Memory B cell (primary cell): ENCODE measurements around the gene HNF1A.
A peak's percentile ranks its signal among the peaks of the same experiment; 100 is the strongest.

ENCODE experiments used
- ATAC-seq: fragments of 150-1000 bp; cut with Tn5 transposase; 2 replicates; pipeline ENCODE4 v1.10.0; 2021; ENCODE audit warnings: low read depth, mild to moderate bottlenecking, moderate library complexity
- DNase-seq, 2 donors: peaks; one replicate each; pipeline ENCODE4 v3.0.0; 2022; ENCODE audit warnings: low spot score in 2 of 2
- H3K27ac Mint-ChIP-seq: one replicate; pipeline ENCODE4 v1.8.0; 2022; ENCODE audit warnings: mild to moderate bottlenecking, moderate library complexity, mixed read lengths
- H3K27me3 Mint-ChIP-seq: one replicate; pipeline ENCODE4 v1.8.0; 2022; ENCODE audit warnings: mixed read lengths
- H3K36me3 Mint-ChIP-seq: one replicate; pipeline ENCODE4 v1.8.0; 2022; ENCODE audit warnings: mild to moderate bottlenecking, mixed read lengths
- H3K4me1 Mint-ChIP-seq: one replicate; pipeline ENCODE4 v1.8.0; 2022; ENCODE audit warnings: mixed read lengths
- H3K4me3 Mint-ChIP-seq: one replicate; pipeline ENCODE4 v1.8.0; 2022; ENCODE audit warnings: mild to moderate bottlenecking, moderate library complexity, mixed read lengths
- H3K9me3 Mint-ChIP-seq: one replicate; pipeline ENCODE4 v1.8.0; 2022; ENCODE audit warnings: mixed read lengths

HNF1A gene

GRCh38 chr12:121001841-121002483 lies 23.6 kb downstream of the HNF1A start:
- Mint-ChIP-seq H3K27me3 (peaks cover 1% of the 10 kb centered on the region), H3K27ac (no peak overlapping the region), H3K4me1 (no peaks in the 10 kb centered on the region), H3K36me3 (peaks cover 18% of the 10 kb centered on the region), H3K4me3 (no peak overlapping the region), H3K9me3 (no peaks in the 10 kb centered on the region)
- DNase-seq (no peak), ATAC-seq (no peak)

GRCh38 chr12:121003650-121004049 lies 25.3 kb downstream of the HNF1A start:
- Mint-ChIP-seq H3K9me3 (no peaks in the 10 kb centered on the region), H3K27me3 (no peaks in the 10 kb centered on the region), H3K36me3 (peaks cover 22% of the 10 kb centered on the region), H3K4me1 (no peaks in the 10 kb centered on the region), H3K27ac (no peak overlapping the region), H3K4me3 (no peak overlapping the region)
- DNase-seq (no peak), ATAC-seq (no peak)

- Mint-ChIP-seq H3K4me3 (no peak overlapping the region), H3K27me3 (no peaks in the 10 kb centered on the region), H3K36me3 (peaks cover 24% of the 10 kb centered on the region), H3K27ac (no peak overlapping the region), H3K9me3 (no peaks in the 10 kb centered on the region), H3K4me1 (no peaks in the 10 kb centered on the region)
- DNase-seq: no peak
- ATAC-seq: no peak
Measured at GRCh38 chr12:121004253-121004815, 26.0 kb downstream of the HNF1A start.

- Mint-ChIP-seq H3K9me3 (no peaks in the 10 kb centered on the region), H3K27me3 (no peaks in the 10 kb centered on the region), H3K27ac (no peak overlapping the region), H3K36me3 (peaks cover 28% of the 10 kb centered on the region), H3K4me1 (no peaks in the 10 kb centered on the region), H3K4me3 (no peak overlapping the region)
- DNase-seq (no peak), ATAC-seq (no peak)
Measured at GRCh38 chr12:121005346-121005815, 27.0 kb downstream of the HNF1A start.

- H3K27ac Mint-ChIP-seq: no peak overlapping the region
- no peak overlapping the region for H3K4me3 Mint-ChIP-seq
- H3K27me3 Mint-ChIP-seq: no peaks in the 10 kb centered on the region
- H3K9me3 Mint-ChIP-seq: no peaks in the 10 kb centered on the region
- ATAC-seq (no peak), DNase-seq (no peak)
- H3K36me3 Mint-ChIP-seq: peaks cover 39% of the 10 kb centered on the region
- peaks cover 4% of the 10 kb centered on the region for H3K4me1 Mint-ChIP-seq
Measured at GRCh38 chr12:121008347-121009098, 30.2 kb downstream of the HNF1A start.

GRCh38 chr12:121009741-121010140 lies 31.4 kb downstream of the HNF1A start:
- no peak for DNase-seq
- H3K27ac Mint-ChIP-seq: no peak overlapping the region
- H3K4me1 Mint-ChIP-seq: peaks cover 5% of the 10 kb centered on the region
- no peaks in the 10 kb centered on the region for H3K9me3 Mint-ChIP-seq
- H3K36me3 Mint-ChIP-seq: peaks cover 31% of the 10 kb centered on the region
- no peak for ATAC-seq
- no peak overlapping the region for H3K4me3 Mint-ChIP-seq
- no peaks in the 10 kb centered on the region for H3K27me3 Mint-ChIP-seq

GRCh38 chr12:121010860-121011259 lies 32.5 kb downstream of the HNF1A start:
- Mint-ChIP-seq H3K27ac (no peak overlapping the region), H3K9me3 (no peaks in the 10 kb centered on the region), H3K27me3 (no peaks in the 10 kb centered on the region), H3K4me3 (no peak overlapping the region), H3K4me1 (peaks cover 12% of the 10 kb centered on the region), H3K36me3 (peaks cover 25% of the 10 kb centered on the region)
- DNase-seq: no peak
- ATAC-seq: no peak

- no peaks in the 10 kb centered on the region for H3K9me3 Mint-ChIP-seq
- peaks cover 21% of the 10 kb centered on the region for H3K36me3 Mint-ChIP-seq
- peaks cover 15% of the 10 kb centered on the region for H3K4me1 Mint-ChIP-seq
- ATAC-seq (no peak), DNase-seq (no peak)
- no peak overlapping the region for H3K4me3 Mint-ChIP-seq
- no peaks in the 10 kb centered on the region for H3K27me3 Mint-ChIP-seq
- no peak overlapping the region for H3K27ac Mint-ChIP-seq
Measured at GRCh38 chr12:121011820-121012219, 33.5 kb downstream of the HNF1A start.

GRCh38 chr12:121013715-121014114 lies 35.4 kb downstream of the HNF1A start:
- H3K4me1 Mint-ChIP-seq: peaks cover 15% of the 10 kb centered on the region
- H3K27ac Mint-ChIP-seq: no peak overlapping the region
- H3K27me3 Mint-ChIP-seq: no peaks in the 10 kb centered on the region
- ATAC-seq (no peak), DNase-seq (no peak)
- no peak overlapping the region for H3K4me3 Mint-ChIP-seq
- no peaks in the 10 kb centered on the region for H3K9me3 Mint-ChIP-seq
- peaks cover 17% of the 10 kb centered on the region for H3K36me3 Mint-ChIP-seq

GRCh38 chr12:121015825-121016766 lies 37.8 kb downstream of the HNF1A start, which contains the start of gene C12orf43:
TSS of gene C12orf43 (minus strand) at chr12:121016487. CDS start at chr12:121016474, 13 bp downstream.
- ATAC-seq: peak; percentile 100
- Mint-ChIP-seq H3K27ac (peak within 1 kb of the TSS; percentile 92), H3K27me3 (no peaks in the 10 kb centered on the region), H3K4me1 (peaks cover 15% of the 10 kb centered on the region), H3K9me3 (no peaks in the 10 kb centered on the region), H3K36me3 (peaks cover 7% of the 10 kb centered on the region), H3K4me3 (peak within 1 kb of the TSS; percentile 91)
- DNase-seq: peak; percentile 87 to 90

GRCh38 chr12:121017966-121018491 lies 39.7 kb downstream of the HNF1A start:
- ATAC-seq: no peak
- DNase-seq: no peak
- Mint-ChIP-seq H3K4me3 (no peak overlapping the region), H3K9me3 (no peaks in the 10 kb centered on the region), H3K4me1 (peaks cover 11% of the 10 kb centered on the region), H3K27me3 (no peaks in the 10 kb centered on the region), H3K27ac (no peak overlapping the region), H3K36me3 (peaks cover under 1% of the 10 kb centered on the region)

GRCh38 chr12:121018860-121019617 lies 40.7 kb downstream of the HNF1A start:
- no peak for ATAC-seq
- peaks cover 1% of the 10 kb centered on the region for H3K36me3 Mint-ChIP-seq
- H3K27ac Mint-ChIP-seq: no peak overlapping the region
- no peaks in the 10 kb centered on the region for H3K9me3 Mint-ChIP-seq
- no peak for DNase-seq
- H3K4me3 Mint-ChIP-seq: no peak overlapping the region
- peaks cover 11% of the 10 kb centered on the region for H3K4me1 Mint-ChIP-seq
- H3K27me3 Mint-ChIP-seq: no peaks in the 10 kb centered on the region

- Mint-ChIP-seq H3K27ac (no peak overlapping the region), H3K27me3 (peaks cover 3% of the 10 kb centered on the region), H3K4me1 (no peaks in the 10 kb centered on the region), H3K4me3 (no peak overlapping the region), H3K36me3 (peaks cover 1% of the 10 kb centered on the region), H3K9me3 (no peaks in the 10 kb centered on the region)
- ATAC-seq (no peak), DNase-seq (no peak)
Measured at GRCh38 chr12:121021754-121022153, 43.4 kb downstream of the HNF1A start.
